GM20431 (cell line): Measurements from ENCODE around the gene PFKFB4.

Source experiments
- in situ Hi-C: fragments of 300-500 bp; cut with MseI, MboI; formaldehyde crosslinking; loops from one replicate; pipeline ENCODE4 v1.15.0; 2020; ENCODE audit warnings: low sequenced_read_pairs; ENCODE audit not compliant: unreplicated experiment

Gene PFKFB4

DNA sequence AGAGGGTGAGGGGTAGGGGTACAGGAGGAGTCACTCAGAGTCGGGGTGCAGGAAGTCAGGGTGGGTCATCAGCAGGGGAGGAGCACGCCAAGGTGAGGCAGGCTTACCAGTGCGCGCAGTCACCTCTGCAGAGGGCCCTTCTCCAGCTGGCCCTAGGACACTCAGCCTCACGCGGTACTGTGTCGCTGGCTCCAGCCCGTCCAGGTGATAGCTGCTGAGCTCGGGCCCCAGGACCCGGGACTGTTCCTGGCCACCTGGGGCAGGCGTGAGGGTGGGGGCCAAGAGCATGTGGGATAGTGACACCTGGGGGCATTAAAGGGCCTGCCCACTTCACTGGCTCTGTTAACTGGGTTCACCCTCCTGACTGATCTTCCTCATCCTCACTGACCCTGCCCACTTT is 31.1 kb upstream of the PFKFB4 start:
- in situ Hi-C loops, result no loop called here

DNA sequence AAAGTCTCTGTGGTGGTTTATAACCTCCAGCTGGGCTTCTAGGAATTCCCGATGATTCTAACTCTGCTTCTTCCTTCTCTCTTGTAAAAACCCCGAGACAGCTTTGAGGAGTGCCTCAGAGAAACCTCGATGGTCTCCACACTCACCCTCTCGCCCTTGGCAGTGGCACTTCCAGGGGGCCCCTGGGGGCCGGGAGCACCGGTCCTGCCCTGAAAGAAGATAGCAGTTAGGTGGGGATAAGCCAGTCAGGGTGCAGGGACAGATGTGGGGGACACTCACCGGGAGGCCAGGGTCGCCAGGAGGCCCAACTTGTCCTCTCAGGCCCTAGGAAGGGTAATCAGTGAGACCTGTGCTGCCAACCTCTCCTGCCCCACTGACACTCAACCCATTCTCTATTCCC is 28.8 kb upstream of the PFKFB4 start:
- in situ Hi-C loops, result no loop called here

DNA sequence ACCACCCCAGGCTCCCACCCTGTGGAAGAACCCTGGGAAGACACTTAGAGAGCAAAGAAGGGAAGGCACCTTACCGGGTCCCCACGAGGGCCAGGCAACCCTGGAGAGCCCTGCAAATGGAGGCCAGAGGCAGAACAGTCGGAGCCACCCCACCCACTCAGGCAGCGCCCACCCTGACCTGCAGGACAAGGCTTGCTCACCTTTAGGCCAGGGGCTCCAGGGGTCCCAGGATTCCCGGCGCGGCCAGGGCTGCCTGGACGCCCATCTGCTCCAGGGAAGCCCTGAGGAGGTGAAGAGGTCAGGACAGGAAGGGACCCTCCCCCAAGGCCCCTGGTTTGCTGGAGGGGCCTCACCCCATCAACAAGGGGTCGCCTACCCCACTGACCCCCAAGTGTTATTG is 28.2 kb upstream of the PFKFB4 start:
- in situ Hi-C loops, result no loop called here

DNA sequence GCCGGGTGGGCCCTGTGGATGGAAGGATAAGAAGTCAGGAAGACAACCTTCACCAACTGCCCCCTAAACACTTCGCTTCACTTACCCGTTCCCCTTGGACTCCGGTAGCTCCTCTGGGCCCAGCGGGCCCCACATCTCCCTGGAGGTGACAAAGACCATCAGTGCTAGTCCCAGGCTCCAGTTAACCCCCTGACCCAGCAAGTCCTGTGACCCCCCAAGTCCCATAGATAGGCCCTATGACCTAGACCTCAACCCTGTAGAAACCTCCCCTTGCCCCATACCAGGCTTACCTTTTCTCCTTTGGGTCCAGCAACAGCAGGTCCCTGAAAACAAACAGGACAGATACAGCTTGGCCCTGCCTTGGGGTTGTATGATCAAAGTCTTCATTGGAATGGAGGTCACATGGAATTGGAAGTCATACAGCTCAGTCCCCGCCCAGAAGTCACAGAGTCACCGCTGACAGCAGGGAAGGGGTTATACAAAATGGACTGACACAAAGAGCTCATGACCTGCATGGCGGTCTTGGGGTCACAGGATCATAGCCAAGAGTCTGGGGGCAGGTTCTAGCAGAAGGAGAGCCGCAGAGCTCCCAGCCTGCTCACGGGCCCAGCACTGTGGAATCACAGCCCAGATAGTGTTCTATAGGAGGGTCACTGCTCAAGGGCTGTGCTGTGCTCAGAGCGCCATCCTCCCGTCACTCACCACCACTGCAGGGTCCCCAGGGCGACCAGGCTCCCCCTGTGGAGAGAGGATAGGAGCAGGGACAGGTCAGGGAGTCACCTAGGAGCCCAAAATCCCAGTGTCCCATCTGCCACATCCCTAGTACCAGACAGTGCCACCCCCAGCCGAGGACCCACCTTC is 25.2 kb upstream of the PFKFB4 start:
- in situ Hi-C loops, result no loop called here

DNA sequence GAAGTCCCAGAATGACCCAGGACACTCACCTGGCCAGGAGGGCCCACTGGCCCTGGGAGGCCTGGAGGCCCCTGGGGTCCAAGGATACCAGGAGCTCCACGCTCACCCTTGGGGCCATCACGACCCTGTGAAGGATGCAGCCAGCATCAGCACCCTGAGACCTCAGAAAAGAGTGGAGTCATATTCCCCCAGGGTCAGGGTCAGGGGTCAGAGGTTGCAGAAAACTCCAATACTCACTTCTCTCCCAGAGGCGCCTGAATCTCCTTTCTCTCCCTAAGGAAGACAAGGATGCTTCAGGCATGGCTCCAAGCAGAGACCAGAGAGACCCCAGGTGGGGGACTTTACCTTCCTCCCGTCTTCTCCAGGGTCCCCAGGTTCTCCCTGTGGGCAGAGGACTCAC is 20.0 kb upstream of the PFKFB4 start:
- in situ Hi-C loops, result no loop called here

DNA sequence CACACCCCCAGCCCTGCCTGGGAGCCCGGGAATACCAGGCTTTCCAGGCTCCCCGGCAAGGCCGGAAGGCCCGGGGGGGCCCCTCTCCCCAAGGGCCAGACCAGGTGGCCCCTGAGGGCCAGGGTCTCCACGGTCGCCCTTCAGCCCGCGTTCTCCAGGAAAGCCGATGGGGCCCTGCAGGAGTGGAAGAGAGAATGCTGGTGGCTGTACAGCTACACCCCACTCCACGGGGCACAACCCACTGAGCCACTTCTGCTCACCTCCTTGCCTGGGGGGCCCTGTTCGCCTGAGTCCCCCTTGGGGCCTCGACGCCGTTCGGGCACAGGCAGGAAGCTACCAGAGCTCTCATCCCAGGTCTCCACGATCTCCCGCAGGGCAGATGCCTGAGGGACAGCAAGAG is 18.8 kb upstream of the PFKFB4 start:
- in situ Hi-C loops, result no loop called here

DNA sequence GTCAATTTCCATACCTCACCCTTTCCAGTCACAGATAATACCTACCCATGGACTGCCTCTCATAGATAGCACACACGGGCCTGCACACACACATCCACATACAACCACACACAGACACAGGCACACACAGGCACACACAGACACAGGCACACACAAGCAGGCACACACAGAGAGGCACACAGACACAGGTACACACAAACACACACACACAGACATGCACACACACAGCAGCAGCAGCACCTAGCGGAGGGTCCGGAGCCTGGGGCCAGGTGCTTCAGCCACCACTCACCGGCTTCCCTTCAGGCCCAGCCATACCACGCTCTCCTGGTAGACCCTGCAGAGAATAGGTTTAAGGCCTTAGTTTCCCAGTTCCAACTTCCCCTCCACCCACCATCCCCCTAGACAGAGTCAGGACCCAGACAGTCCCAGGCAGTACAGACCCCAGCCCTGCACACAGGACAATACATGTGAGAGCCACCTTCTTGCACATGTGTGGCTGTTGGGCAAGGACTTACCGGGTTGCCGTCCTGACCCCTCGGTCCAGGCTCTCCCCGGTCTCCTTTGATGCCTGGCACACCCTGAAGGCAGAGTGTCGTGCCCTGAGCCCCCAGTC is 17.5 kb upstream of the PFKFB4 start:
- in situ Hi-C loops, result no loop called here

DNA sequence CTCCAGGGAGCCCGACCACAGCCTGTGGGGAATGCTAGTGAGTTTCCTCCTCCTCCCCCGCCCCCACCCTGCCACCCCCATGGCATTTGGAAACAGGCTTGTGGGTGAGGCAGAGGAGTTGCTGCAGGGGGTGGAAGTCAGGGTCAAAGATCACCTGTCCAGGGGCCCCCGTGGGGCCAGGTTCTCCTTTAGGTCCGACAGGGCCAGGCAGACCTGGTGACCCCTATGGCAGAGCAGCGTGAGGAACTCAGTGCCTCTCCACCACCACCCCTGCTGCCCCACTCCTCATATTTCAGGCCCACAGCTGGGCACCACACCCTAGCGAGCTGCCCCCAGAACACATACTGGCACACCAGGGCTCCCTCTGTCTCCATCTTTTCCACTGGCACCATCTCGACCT is 15.9 kb upstream of the PFKFB4 start:
- in situ Hi-C loops, result no loop called here

DNA sequence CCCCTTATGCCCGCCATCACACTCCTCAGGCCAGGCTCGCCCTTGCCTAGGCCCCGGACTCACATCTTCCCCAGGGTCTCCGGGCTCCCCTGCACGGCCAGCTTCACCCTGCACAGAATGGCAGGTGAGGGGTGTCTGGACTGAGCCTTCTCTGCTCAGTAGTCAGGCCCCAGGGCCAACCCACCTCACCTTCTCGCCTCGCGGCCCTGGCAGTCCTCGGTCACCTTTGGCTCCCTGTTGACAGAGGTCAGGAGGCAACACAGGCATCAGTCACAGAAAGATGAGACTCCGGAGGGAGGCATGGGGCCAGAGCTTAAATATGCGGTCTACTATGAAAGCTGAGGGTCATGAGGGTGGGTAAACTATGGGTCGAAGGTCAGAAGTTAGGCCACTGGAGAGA is 15.3 kb upstream of the PFKFB4 start:
- in situ Hi-C loops, result no loop called here

DNA sequence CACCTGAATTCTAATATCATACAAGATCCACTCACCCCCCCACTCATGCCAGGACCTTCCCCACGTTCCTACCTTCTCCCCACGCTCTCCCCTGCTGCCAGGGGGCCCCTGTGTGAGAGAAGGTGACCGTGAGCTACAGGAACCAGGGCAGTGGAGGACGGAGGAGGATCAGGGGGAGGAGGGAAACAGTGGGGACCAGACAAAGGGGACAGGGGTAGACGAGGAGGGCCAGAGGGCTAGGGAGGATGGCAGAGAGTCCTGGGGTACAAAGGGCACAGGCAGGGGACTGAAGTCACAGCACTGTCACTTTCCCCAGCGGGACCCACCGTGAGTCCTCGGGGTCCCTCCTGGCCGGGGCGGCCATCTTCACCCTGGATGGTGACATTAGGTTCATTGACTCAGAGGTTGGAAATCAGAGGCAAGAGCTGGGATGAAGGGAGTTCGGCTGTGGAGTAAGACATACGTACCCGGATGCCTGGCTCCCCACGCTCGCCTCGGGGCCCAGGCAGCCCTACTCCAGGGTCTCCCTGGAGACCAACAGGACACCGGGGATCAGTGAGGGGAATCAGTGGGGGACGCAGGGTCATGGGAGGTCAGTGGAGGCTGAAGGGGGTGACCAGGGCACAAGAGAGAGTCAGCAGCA is 13.3 kb upstream of the PFKFB4 start:
- in situ Hi-C loops, result no loop called here

DNA sequence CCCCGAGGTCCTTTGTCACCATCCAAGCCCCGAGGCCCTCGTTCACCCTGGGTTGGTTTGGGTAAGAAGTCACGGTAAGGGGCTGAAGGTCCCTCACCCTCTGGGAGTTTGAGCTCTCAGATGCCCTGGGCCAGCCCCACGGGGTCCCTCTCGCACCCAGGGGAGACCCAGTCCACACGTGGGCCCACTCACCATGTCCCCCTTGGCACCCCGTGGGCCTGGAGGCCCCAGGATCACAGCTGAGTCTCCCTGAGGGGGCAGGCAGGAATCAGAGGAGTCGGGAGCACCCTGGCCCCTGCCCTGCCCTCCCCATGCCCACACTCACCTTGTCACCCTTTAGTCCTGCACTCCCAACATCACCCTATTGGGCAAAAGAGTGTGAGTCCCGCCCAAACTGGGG is 12.8 kb upstream of the PFKFB4 start:
- in situ Hi-C loops, result no loop called here

DNA sequence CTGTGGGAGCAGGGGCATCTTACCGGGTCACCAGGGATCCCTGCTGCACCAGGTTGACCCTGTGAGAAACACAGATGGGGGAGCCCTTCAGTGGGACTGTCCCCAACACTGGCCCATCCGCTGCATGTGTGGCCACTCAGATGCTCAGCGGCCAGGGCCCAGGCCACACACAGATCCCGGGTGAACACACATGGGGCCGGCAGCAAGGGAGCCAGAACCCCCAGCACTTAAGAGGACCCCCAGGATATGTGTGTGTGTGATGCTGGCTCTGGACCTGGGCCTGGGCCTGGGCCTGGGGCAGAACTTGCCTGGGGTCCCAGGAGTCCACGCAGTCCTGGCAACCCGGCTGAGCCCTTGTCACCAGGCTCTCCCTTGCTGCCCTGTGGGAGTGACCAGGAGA is 11.9 kb upstream of the PFKFB4 start:
- in situ Hi-C loops, result no loop called here

DNA sequence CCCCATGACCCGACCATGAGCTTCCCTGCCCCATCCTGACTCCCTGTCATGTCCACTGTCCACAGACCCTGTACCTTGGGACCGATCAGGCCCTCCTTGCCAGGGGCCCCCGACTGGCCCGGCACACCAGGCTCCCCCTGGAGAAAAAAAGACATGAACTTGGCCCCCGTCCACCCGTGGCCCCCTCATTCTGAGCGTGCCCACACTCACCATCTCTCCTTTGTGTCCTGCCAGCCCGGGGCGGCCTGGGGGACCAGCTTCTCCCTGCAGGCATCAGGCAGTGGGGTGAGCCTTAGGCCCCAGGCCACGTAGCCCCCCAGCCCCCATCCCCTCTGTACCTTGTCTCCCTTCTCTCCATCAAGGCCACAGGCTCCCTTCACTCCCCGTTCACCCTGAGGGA is 10.9 kb upstream of the PFKFB4 start:
- in situ Hi-C loops, result no loop called here

DNA sequence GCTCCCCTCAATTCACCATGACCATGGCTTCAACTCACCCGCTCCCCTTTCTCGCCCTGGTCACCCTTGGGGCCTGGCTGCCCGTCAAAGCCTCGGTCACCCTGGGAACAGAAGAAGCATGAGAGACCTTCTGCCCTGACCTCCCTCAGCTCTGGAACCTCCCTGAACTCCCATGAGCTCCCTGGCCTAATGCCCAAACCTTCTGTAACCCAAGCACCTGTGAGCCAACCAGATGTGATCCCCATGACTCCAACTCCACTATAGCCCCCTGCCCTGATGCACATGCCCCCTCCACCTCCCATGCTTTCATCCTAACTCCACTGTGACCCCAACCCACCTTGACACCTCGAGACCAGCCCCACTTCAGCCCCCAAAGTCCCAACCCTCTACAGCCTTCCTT is 10.5 kb upstream of the PFKFB4 start:
- in situ Hi-C loops, result no loop called here

DNA sequence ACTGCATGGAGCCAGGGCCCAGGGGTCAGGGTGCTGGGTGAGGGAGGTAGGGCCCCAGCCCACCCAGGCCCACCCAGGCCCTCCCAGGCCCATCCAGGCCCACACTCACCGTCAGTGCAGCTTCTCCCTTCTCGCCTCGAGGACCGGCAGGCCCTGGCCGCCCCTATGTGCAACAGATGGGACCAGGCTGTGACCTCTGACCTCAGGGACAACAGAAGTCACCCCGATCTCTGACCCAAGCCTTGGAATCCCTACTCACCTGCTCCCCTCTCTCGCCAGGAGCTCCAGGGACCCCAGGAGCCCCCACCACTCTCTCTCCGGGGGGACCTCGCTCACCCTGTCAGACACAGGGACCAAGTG is 9.8 kb upstream of the PFKFB4 start:
- in situ Hi-C loops, result no loop called here

DNA sequence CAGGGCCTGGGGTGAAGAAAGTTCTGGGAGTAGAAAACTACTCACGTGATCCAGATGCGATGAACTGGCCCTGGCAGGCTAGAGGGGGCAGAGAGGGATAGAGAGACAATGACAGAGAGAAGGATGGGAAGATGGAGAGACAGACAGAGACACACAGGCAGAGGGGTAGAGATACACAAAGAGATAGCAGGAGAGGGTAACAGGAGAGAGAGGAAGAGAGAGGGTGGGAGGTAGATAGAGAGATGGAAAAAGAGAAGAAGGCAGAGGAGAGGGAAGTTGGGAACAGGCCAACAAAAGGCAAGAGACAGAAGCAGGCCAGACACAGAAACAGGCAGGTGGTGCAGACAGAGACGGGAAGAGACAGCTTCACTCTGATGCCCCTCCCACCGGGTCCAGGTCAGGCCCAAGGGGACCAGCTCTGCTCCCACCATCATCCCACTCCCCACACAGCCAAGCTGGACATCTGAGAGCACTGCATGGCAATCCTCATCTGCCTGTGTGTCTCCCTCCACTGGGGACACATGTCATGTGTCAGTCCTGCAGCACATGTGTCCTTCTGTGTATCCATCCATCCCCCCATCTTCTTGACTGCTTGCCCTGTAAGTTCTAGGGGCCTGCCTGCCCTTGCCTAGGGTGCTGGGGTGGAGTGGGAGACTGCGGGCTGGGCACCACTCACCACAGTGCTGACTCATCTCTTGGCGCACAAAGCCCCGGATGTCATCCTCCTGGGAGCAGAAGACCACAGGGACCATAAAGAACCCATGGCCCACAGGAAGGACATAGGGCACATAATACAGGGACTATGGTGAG is 9.2 kb upstream of the PFKFB4 start:
- in situ Hi-C loops, result no loop called here

DNA sequence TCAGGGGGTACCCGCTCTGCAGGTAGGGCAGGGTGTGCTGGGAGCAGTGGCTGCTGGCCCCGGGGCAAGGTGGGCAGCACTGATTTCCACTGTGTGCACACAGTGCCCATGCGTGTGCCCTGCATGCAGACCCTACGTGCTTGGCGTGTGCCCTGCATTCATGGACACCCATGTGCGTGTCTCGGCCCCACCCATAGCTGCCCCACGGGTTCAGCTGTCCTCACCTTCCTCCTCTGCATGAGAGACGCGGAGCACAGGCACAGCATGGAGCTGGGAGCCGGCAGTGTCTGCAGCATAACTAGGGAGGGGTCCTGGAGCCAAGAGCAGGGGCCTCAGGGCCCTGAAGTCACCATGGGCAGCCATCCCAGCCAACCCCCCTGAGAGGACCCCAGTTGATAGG is 8.6 kb upstream of the PFKFB4 start:
- in situ Hi-C loops, result no loop called here

DNA sequence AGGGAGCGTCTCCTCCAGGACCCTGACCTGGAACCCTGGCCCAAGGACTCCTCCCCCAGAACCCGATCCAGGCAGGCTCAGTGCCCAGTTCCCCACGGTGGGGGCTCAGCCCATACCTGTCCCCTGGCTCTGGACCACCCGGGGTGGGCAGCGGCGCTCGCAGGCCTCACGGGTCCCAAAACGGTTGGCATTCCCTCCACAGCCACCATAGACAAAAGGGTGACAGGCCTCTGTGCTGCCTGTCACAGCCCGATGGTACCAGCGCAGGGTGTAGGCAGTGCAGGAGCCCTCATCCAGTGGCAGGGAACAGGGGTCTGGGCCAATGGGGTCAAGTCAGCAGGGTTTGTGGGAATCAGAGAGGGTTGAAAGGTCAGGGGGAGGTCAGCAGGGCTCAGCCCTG is 8.1 kb upstream of the PFKFB4 start:
- in situ Hi-C loops, result no loop called here

DNA sequence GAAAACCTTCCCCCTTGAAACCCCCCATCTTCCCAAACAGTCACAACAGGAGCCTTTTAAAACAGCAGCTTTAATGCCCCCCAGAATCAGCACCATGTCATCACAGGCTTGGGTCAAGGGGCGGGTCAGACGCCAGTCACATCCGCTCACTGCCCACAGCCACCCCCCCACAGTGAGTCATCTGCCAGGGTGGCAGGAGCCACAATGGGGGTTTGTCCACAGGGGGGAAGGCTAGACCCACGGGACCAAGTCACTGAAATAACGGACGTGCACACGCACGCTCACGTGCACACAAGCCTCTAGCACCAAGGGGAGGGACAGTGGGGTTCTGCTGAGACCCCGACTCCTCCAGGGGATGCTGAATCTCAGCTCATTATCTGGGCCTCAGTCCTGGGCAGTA is 7.4 kb upstream of the PFKFB4 start:
- in situ Hi-C loops, result no loop called here

DNA sequence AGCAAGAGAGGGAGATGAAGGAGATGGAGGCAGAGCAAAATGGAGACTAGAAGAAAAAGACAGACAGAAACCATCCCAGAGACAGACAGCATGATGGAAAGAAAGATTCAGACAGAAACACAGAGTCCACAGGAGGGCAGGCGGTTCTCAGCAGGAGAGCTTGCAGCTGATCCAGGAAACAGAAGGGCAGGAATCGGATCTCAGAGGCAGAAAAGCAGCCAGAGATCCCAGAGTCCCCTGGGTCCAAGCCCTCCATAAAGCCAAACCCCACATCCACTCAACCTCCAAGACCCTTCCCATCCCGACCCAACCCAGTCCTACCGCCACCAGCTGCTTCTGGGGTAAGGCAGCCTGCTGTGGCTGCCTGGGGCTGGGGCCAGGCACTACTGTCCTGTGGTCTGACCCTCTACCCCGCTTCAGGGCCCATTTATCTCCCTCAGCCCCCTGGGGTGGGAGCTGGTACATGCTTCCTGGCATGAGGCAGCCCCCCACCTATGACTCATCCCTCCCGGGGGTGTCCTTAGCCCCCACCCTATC is 6.8 kb upstream of the PFKFB4 start, which contains the start of gene UCN2:
TSS of gene UCN2 (minus strand) at position 400 of the 537 bp plus-strand sequence. CDS start 657 bp downstream, outside the sequence.
- in situ Hi-C loops, result no loop called here
